Smooth muscle cell (in vitro differentiated cells): ENCODE data around the gene AP3S2. TPM values are rescaled to one million over a fixed set of nuclear protein-coding genes. Genes with fewer than 3 reads are reported as not detected.

Source experiments
- DNase-seq: peaks from one replicate; lab custom pipeline; 2025; ENCODE audit not compliant: unreplicated experiment; lab: John Stamatoyannopoulos, UW
- H2AFZ ChIP-seq: fragments of 200-600 bp; sonication (generic); 2 replicates; pipeline ENCODE4 v1.6.0; 2016; ENCODE audit warnings: antibody characterized with exemption, low read depth, mild to moderate bottlenecking
- H3F3A ChIP-seq: fragments of 200-600 bp; sonication (generic); 2 replicates; pipeline ENCODE4 v1.6.0; 2017; ENCODE audit warnings: antibody characterized with exemption, low read depth
- H3K27ac ChIP-seq: fragments of 200-600 bp; sonication (generic); 2 replicates; pipeline ENCODE4 v1.5.1; 2016; ENCODE audit warnings: low read depth, mild to moderate bottlenecking
- H3K27me3 ChIP-seq: fragments of 200-600 bp; sonication (generic); 2 replicates; pipeline ENCODE4 v1.6.1; 2016; ENCODE audit warnings: low read depth, mild to moderate bottlenecking
- H3K36me3 ChIP-seq: fragments of 200-600 bp; sonication (generic); 2 replicates; pipeline ENCODE4 v1.5.1; 2016; ENCODE audit warnings: low read depth
- H3K4me1 ChIP-seq: fragments of 200-600 bp; sonication (generic); 2 replicates; pipeline ENCODE4 v1.5.1; 2016; ENCODE audit warnings: low read depth
- H3K4me2 ChIP-seq: fragments of 200-600 bp; sonication (generic); 2 replicates; pipeline ENCODE4 v1.6.0; 2016; ENCODE audit warnings: mild to moderate bottlenecking
- H3K4me3 ChIP-seq: fragments of 200-600 bp; sonication (generic); 2 replicates; pipeline ENCODE4 v1.5.1; 2016; ENCODE audit warnings: mild to moderate bottlenecking
- H3K79me2 ChIP-seq: fragments of 200-600 bp; sonication (generic); 2 replicates; pipeline ENCODE4 v1.6.0; 2016; ENCODE audit warnings: low read depth, mild to moderate bottlenecking
- H3K9ac ChIP-seq: fragments of 200-600 bp; sonication (generic); 2 replicates; pipeline ENCODE4 v1.6.0; 2016; ENCODE audit warnings: low read depth
- H3K9me3 ChIP-seq: fragments of 200-600 bp; sonication (generic); replicated peaks from 2 replicates; pipeline ENCODE4 v1.5.1; 2016; ENCODE audit warnings: low read depth
- H4K20me1 ChIP-seq: fragments of 200-600 bp; sonication (generic); 2 replicates; pipeline ENCODE4 v1.6.0; 2016; ENCODE audit warnings: low read depth
- CTCF ChIP-seq: fragments of 200-600 bp; sonication (generic); IDR thresholded peaks from 2 replicates; pipeline ENCODE4 v1.5.1; 2017; ENCODE audit warnings: borderline replicate concordance, mild to moderate bottlenecking, antibody characterized with exemption; ENCODE audit not compliant: insufficient read depth, poor library complexity, severe bottlenecking
- WGBS: methylation state at CpG from one replicate; pipeline ENCODE4 v1.1.7; 2016; ENCODE audit warnings: low lambda C conversion rate; 5-methylcytosine and 5-hydroxymethylcytosine counted together
- polyA plus RNA-seq: library from polyadenylated mRNA; unstranded; fragments of >200 nt; fragmentation: Nextera tagmentation; extraction: Ambion mirVana; gene quantifications from 2 replicates; pipeline ENCODE4 v1.2.1, GENCODE V29; 2016
- total RNA-seq: library from RNA; depleted of rRNA; stranded (reverse); fragments of >200 nt; gene quantifications from 2 replicates; pipeline ENCODE4 v1.2.3, GENCODE V29; 2014

Gene AP3S2
- total and polyA plus RNA-seq, 2 experiments from 2014 or later, result 9.4 to 55.8 TPM

- Histone ChIP-seq H3K79me2 (no peaks in the 10 kb centered on the region), H4K20me1 (no peaks in the 10 kb centered on the region), H3K4me1 (no peaks in the 10 kb centered on the region), H3K36me3 (no peaks in the 10 kb centered on the region), H3K9me3 (no peaks in the 10 kb centered on the region), H3K4me2 (no peak overlapping the region), H3K27ac (no peak overlapping the region), H3K9ac (no peak overlapping the region), H3K4me3 (no peak overlapping the region), H3F3A (no peaks in the 10 kb centered on the region), H3K27me3 (no peaks in the 10 kb centered on the region), H2AFZ (no peak overlapping the region)
- no peak for DNase-seq
- TF ChIP-seq CTCF, result no peak
- WGBS, result 97% methylated on average over 5 of the region's 5 CpGs
These were observed 10.7 kb upstream of the AP3S2 start for GRCh38 chr15:89904519-89904918.

DNA sequence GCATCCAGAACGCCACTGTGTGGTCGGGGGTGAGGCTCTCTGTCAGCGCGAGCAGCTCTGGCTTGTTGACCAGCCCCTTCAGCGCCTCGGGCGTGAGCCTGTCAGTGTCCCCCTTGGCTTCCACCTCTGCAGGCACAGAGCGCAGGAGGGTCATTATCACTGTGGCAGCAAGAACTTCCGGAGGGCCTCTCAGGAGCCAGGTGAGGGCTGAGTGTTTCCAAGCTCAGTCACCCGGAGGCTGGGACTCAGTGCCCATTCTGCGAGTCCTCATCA is 10.0 kb upstream of the AP3S2 start:
- no peaks in the 10 kb centered on the region for H4K20me1 ChIP-seq
- no peaks in the 10 kb centered on the region for H3K4me1 ChIP-seq
- no peaks in the 10 kb centered on the region for H3K36me3 ChIP-seq
- H3F3A ChIP-seq, result no peaks in the 10 kb centered on the region
- no peak overlapping the region for H3K27ac ChIP-seq
- no peaks in the 10 kb centered on the region for H3K9me3 ChIP-seq
- DNase-seq, result no peak
- H3K79me2 ChIP-seq, result no peaks in the 10 kb centered on the region
- H3K4me3 ChIP-seq, result no peak overlapping the region
- 94% methylated on average over 11 of the region's 11 CpGs for WGBS
- no peak overlapping the region for H3K4me2 ChIP-seq
- H3K9ac ChIP-seq, result no peak overlapping the region
- TF ChIP-seq CTCF, result no peak
- H3K27me3 ChIP-seq, result no peaks in the 10 kb centered on the region
- no peak overlapping the region for H2AFZ ChIP-seq

- no peak overlapping the region for H3K9ac ChIP-seq
- no peak for DNase-seq
- H3K4me1 ChIP-seq, result no peaks in the 10 kb centered on the region
- H3K79me2 ChIP-seq, result no peaks in the 10 kb centered on the region
- no peak overlapping the region for H2AFZ ChIP-seq
- no peak overlapping the region for H3K4me3 ChIP-seq
- H4K20me1 ChIP-seq, result no peaks in the 10 kb centered on the region
- no peaks in the 10 kb centered on the region for H3F3A ChIP-seq
- H3K36me3 ChIP-seq, result no peaks in the 10 kb centered on the region
- no peak overlapping the region for H3K4me2 ChIP-seq
- H3K9me3 ChIP-seq, result no peaks in the 10 kb centered on the region
- no peak overlapping the region for H3K27ac ChIP-seq
- 96% methylated on average over 15 of the region's 15 CpGs for WGBS
- no peaks in the 10 kb centered on the region for H3K27me3 ChIP-seq
- TF ChIP-seq CTCF, result no peak
These were observed 9.4 kb upstream of the AP3S2 start for GRCh38 chr15:89903015-89903857.

DNA sequence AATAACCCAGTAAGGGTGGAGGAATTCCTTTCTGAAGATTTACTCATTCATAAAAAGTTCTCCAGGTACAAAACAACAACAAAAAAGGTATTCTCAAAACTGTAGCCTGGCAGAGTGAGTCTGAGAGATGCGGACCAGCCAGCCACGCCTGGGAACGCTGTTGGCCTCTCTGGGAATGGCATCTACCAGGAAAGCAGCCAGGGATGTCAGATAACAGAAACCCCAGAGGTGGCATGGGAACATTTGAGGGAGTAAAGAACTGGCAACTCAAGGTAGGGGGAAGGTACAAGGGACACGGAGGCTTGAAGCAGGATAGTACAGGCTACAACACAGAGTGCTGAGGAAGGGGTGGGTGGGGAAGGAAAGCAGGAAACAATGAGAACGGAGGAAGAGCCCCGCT is 7.1 kb upstream of the AP3S2 start:
- Histone ChIP-seq H3K27me3 (no peaks in the 10 kb centered on the region), H3K4me3 (no peak overlapping the region), H3F3A (no peaks in the 10 kb centered on the region), H4K20me1 (no peaks in the 10 kb centered on the region), H3K4me2 (no peak overlapping the region), H3K36me3 (no peaks in the 10 kb centered on the region), H2AFZ (no peak overlapping the region), H3K9me3 (no peaks in the 10 kb centered on the region), H3K79me2 (no peaks in the 10 kb centered on the region), H3K9ac (no peak overlapping the region), H3K4me1 (no peaks in the 10 kb centered on the region), H3K27ac (no peak overlapping the region)
- WGBS, result 97% methylated on average over 6 of the region's 6 CpGs
- no peak for DNase-seq
- TF ChIP-seq CTCF, result no peak
